ENCODE measurements around the gene TJAP1. TPM values are rescaled to one million over a fixed set of nuclear protein-coding genes. Genes with fewer than 3 reads are reported as not detected.

TJAP1 gene
- total and polyA plus RNA-seq, 2 of the 8 experiments (the other 6 are each of a cell fraction or from before 2014, with no cell fraction given) = 30.7 to 40.4 TPM

DNA sequence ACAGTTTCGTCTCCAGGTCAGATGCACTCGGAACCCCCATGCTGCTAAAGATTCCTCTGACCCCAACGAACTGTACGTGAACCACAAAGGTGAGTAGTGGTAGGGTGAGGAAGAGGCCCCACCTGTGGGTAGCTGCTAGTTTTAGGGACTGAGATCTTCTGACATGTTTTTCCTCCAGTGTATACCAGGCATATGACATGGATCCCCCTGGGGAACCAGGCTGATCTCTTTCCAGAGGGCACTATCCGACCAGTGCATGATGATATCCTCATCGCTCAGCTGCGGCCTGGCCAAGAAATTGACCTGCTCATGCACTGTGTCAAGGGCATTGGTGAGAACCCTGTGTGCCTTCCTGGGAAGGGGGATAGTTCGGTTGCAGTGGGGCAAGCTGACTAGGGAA, 42.7 kb downstream of the TJAP1 start:
- Histone ChIP-seq H3K79me1 (ENCODE audit: low read depth, low read length) (peaks cover 12% of the 10 kb centered on the region), H3K23ac (ENCODE audit: insufficient read length) (no peak overlapping the region), H3K56ac (replicated peaks; ENCODE audit: insufficient read length, low read depth, low read length) (no peak overlapping the region), H3K4me3 (ENCODE audit: extremely low read depth in 1 of 4, insufficient read depth in 2 of 4, low read depth in 3 of 4, low read length in 4 of 4) (no peak overlapping the region), H4K8ac (ENCODE audit: extremely low read depth, insufficient read depth, low read length) (no peak overlapping the region; the same call in 1 of the 2 replicates), H2AK5ac (ENCODE audit: low read depth, low read length) (no peak overlapping the region), H3K9me3 (ENCODE audit: insufficient read depth in 2 of 2, low read depth in 1 of 2, low read length in 1 of 2) (no peaks in the 10 kb centered on the region), H4K20me1 (replicated peaks in 1 of 2; ENCODE audit: control insufficient read depth in 1 of 2, insufficient read depth in 2 of 2, low read length in 2 of 2) (peaks cover 6% of the 10 kb centered on the region in 2 experiments), H3K79me2 (ENCODE audit: control insufficient read depth in 1 of 2, insufficient read depth in 2 of 2, low read length in 2 of 2) (peaks cover 19 to 41% of the 10 kb centered on the region in 2 experiments), H2BK15ac (ENCODE audit: low read length) (no peak overlapping the region), H3K4me1 (replicated peaks in 1 of 4; ENCODE audit: control insufficient read depth in 3 of 4, insufficient read depth in 4 of 4, low read length in 3 of 4) (peaks cover 4 to 10% (median 7%) of the 10 kb centered on the region in 4 experiments; a peak in 6 of 7 replicates), H2BK5ac (ENCODE audit: low read depth, low read length) (no peak overlapping the region), H3K23me2 (ENCODE audit: low read depth, low read length) (peaks cover 9% of the 10 kb centered on the region), H4K5ac (ENCODE audit: insufficient read length, low read depth, low read length) (no peak overlapping the region), H3K36me3 (ENCODE audit: control insufficient read depth in 2 of 4, insufficient read depth in 4 of 4, low read length in 3 of 4) (peaks cover 38 to 66% (median 60%) of the 10 kb centered on the region in 4 experiments), H3K9ac (replicated peaks in 1 of 4; ENCODE audit: extremely low read depth in 1 of 4, low read depth in 3 of 4, low read length in 3 of 4) (no peak overlapping the region), H3K14ac (ENCODE audit: insufficient read length) (no peak overlapping the region), H2BK12ac (ENCODE audit: low read depth, low read length) (no peak overlapping the region), H3K4me2 (ENCODE audit: insufficient read depth in 1 of 2, low read depth in 2 of 2, low read length in 2 of 2) (no peak overlapping the region), H3K18ac (ENCODE audit: extremely low read depth, low read length) (no peak overlapping the region), H3K4ac (replicated peaks; ENCODE audit: insufficient read length, low read depth, low read length) (no peak overlapping the region), H3K27me3 (replicated peaks in 1 of 4; ENCODE audit: control insufficient read depth in 3 of 4, extremely low read depth in 1 of 4, insufficient read depth in 3 of 4, low read length in 3 of 4) (no peaks in the 10 kb centered on the region), H2BK20ac (ENCODE audit: low read length) (no peak overlapping the region), H3K27ac (ENCODE audit: low read depth, low read length) (no peak overlapping the region), H2BK120ac (replicated peaks; ENCODE audit: low read depth, low read length) (no peak overlapping the region), H2AFZ (ENCODE audit: low read length) (no peak overlapping the region), H4K91ac (replicated peaks; ENCODE audit: insufficient read length, low read length) (no peak overlapping the region)
- FAIRE-seq (no peak), DNase-seq (ENCODE audit: low read depth in 1 of 2, low spot score in 2 of 2) (no peak)
- POLR2A ChIA-PET (ENCODE audit: partially characterized antibody) = interaction anchor here (0.8 to 12.4 kb wide), 9 partner anchors 8 to 56 kb away, joined by 3 to 147 read pairs (median 8); partner anchors contain the start of genes LRRC73, POLH and XPO5
- CTCF ChIA-PET (ENCODE audit: partially characterized antibody) = no interaction called here
- 86% methylated on average over 8 of the region's 8 CpGs; no CpG with 5 or more reads in 1 of the 2 experiments for WGBS, 2 experiments (ENCODE audit: extremely low coverage in 1 of 2, insufficient coverage in 1 of 2, insufficient read length in 1 of 2, insufficient replicate concordance in 2 of 2, low coverage in 1 of 2, low lambda C conversion rate in 2 of 2, missing lambda C conversion rate in 1 of 2)
- TF ChIP-seq POLR2AphosphoS5 (IDR thresholded peaks at IDR 0.05; ENCODE audit: low read depth, low read length) (peak; percentile 44; the same call in 1 of the 2 replicates), KDM1A (IDR thresholded peaks at IDR 0.05; ENCODE audit: borderline replicate concordance, low read length) (no peak)

Measured in H1 (cell line).